GM19395 (cell line): ENCODE results near the gene PLSCR4.

Experiments used
- ATAC-seq: cut with Tn5 transposase; IDR thresholded peaks from one replicate; pipeline ENCODE4 v1.9.1; 2021; ENCODE audit warnings: mild to moderate bottlenecking, moderate library complexity; ENCODE audit not compliant: unreplicated experiment

Gene PLSCR4

GRCh38 chr3:146163584-146163983 is 87.3 kb downstream of the PLSCR4 start:
- no peak for ATAC-seq

DNA sequence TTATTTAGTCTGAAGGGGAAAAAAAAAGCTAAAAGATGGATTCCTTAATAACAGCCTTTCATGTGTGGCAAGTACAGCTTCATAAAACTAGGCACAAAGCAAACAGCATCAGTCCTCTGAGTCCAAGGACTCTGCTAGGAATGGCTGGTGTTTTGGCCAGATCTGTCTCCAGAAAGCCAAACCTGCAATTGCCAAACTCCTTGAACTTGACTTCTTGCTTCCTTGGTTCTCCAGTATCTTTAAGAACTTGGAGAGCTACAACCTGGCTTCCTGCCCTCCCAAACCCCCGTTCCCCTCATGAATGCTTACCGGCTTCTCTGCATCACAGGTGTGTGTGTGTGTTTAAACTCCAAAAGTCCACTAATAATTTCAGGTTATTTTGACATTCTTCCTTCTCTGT is 88.3 kb downstream of the PLSCR4 start:
- ATAC-seq, result no peak

GRCh38 chr3:146161663-146162002 is 89.3 kb downstream of the PLSCR4 start:
- no peak for ATAC-seq

- ATAC-seq, result peak; percentile 59
These were observed 89.8 kb downstream of the PLSCR4 start, which contains the start of gene PLOD2 for GRCh38 chr3:146160964-146161662. PLOD2 (minus strand) TSS chr3:146161184; CDS start chr3:146160989, 195 bp downstream.

GRCh38 chr3:146160321-146160963 is 90.5 kb downstream of the PLSCR4 start:
- peak; percentile 39 for ATAC-seq

DNA sequence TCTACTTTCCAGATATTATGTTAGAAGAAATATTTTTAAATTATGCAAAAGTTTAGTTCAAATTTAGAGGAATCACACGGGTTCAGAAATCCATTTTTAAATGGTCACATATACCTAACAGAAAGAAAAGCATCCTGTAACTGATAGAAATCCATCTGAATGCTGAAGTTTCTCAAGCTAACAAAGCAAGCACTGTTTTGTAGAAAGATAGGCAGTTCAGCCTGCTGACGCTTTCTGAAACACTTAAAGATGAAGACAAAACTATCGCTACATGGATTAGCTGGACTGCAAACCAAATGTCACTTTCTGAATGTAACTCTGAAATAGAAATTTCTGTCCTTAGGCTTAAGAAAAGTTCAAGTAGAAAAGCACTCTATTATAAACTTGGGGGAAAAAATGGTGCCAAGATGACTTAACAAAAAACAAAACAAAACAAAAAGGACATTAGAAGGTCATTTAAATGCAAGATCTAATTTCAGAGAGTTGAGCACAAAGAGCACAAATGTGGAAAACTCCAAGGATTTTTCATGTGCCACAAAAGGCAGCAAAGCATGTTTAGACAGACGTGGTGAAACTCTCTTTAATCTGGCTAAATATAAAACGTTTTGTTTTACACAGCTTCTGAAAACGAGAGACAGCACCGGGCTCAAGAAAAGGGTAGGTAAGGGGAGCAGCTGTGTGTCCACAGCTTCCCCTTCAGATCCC is 91.1 kb downstream of the PLSCR4 start:
- ATAC-seq, result no peak

DNA sequence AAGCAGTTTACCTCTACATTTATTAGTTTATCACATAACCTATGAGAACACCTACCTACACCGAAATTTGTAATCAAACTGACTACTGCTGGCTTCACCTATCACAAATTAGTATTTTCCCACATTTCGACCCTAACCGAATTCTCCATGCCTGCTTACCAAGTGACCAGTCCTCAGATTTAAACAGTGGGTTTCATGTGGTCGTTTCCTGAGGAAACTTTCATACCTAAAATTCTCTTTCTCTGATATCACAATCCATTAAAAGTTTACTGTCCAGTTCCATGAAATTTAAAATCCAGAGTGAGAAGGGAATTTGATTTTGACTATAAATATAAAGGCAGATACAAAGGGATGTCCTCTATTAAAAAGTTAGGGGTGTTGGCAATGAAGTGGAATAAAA is 91.9 kb downstream of the PLSCR4 start:
- no peak for ATAC-seq

DNA sequence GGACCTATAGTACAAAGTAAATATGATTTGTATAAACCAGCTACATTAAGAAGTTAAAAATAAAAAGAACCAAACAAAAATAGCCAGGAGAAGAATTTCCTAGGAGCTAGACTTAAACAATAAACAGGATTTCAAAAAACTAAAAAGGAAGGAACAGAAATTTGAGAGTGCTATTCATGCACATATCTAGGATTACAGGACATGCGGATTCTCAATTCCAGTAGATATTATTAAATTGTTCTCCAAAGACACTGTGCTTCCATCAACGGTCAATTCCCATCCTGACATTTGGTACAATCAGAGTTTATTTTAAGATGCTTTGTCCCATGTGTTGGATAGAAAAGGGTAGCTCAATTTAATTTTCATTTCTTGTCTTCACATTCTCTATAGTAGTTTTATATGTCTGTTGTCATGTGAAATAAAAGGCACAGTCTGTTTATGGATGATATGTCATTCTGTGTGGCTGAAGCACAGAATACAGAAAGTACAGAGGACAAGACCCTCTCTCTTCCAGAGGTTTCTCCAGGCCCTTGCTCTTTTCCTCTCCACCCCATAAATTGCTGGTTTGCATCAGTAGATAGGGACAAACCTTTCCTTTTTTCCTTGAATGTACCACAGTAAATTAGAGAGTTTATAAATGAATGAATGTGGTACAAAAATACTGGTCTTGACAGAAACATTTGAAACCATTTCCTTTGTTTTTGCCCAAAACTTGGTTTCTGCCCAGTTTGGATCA is 93.4 kb downstream of the PLSCR4 start:
- no peak for ATAC-seq

- ATAC-seq, result no peak
These were observed 94.1 kb downstream of the PLSCR4 start for GRCh38 chr3:146156666-146157314.

GRCh38 chr3:146156095-146156494 is 94.8 kb downstream of the PLSCR4 start:
- no peak for ATAC-seq

- ATAC-seq, result no peak
These were observed 95.9 kb downstream of the PLSCR4 start for GRCh38 chr3:146154995-146155394.

DNA sequence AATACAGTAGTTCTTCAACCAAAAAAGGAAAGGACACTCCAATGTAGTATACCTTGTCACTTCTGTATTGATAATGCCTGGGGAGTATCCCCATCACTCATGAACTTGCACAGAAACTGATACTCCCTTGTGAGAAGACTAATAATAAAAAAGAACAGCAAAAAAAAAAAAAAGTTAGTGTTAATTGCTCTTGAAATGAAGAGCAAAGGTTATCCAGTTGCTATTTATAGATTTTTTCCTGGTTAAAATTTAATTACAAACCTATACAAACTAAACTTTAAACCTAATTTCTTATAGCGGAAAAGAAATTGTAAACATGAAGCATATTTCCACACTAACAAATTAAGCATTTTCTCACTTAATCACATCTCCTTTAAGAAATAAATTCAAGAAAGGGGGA is 96.6 kb downstream of the PLSCR4 start:
- ATAC-seq, result no peak

GRCh38 chr3:146153429-146153828 is 97.5 kb downstream of the PLSCR4 start:
- ATAC-seq, result no peak

- no peak for ATAC-seq
These were observed 98.1 kb downstream of the PLSCR4 start for GRCh38 chr3:146152834-146153233.

- ATAC-seq, result no peak
These were observed 102.4 kb downstream of the PLSCR4 start for GRCh38 chr3:146148468-146148931.

DNA sequence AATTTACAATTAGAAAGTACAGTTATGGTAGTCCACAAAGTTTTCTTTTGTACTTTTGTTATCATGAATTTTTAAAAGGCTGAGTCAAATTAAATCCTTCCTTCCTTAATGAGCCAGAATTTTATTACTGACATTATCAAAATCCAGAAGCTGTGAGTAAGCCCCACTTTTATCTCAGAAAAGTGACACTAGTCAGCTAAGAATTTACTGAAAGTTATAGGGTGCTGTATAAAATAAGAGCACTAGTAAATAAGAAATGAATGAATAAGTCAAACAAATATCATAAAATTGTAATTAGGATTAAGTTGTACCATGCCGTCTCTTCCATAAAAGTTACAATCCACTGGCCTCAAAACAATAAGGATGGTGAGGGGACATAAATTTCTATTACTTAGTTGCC is 105.3 kb downstream of the PLSCR4 start:
- no peak for ATAC-seq

GRCh38 chr3:146142757-146143156 is 108.1 kb downstream of the PLSCR4 start:
- no peak for ATAC-seq
